Breast epithelium (tissue), 4 donors: ENCODE data around the gene SNX6. TPM values are rescaled to one million over a fixed set of nuclear protein-coding genes. Genes with fewer than 3 reads are reported as not detected.
A peak's percentile ranks its signal among the peaks of the same experiment; 100 is the strongest.

Experiments used
- DNase-seq, 2 donors: peaks; one replicate each; pipeline ENCODE4 v3.0.0-alpha.2; 2019; ENCODE audit warnings: low spot score in 2 of 2
- H3K27ac ChIP-seq, 2 donors: fragments of 200-600 bp; sonication (generic) in 1 of 2; one replicate each; pipeline ENCODE4 v1.5.1; 2016 to 2019; ENCODE audit warnings: mild to moderate bottlenecking in 1 of 2
- H3K27me3 ChIP-seq, 2 donors: fragments of 200-600 bp; sonication (generic) in 1 of 2; one replicate each; pipeline versions ENCODE4 v1.5.1 to v1.6.0; 2017 to 2019; ENCODE audit warnings: control low read depth in 1 of 2, mild to moderate bottlenecking in 1 of 2
- H3K36me3 ChIP-seq: fragments of 200-600 bp; one replicate; pipeline ENCODE4 v1.5.1; 2019
- H3K4me1 ChIP-seq, 2 donors: fragments of 200-600 bp; sonication (generic); one replicate each; pipeline ENCODE4 v1.5.1; 2016 to 2019; ENCODE audit warnings: control low read depth in 1 of 2
- H3K4me3 ChIP-seq, 3 donors: fragments of 200-600 bp; sonication (generic); 1 replicate in 2 of 3; 2 replicates in 1 of 3; pipeline ENCODE4 v1.5.1; 2016 to 2019; ENCODE audit warnings: mild to moderate bottlenecking in 3 of 3, moderate library complexity in 2 of 3
- H3K9me3 ChIP-seq, 2 donors: fragments of 200-600 bp; sonication (generic) in 1 of 2; one replicate each; pipeline ENCODE4 v1.5.1; 2016 to 2019; ENCODE audit warnings: control low read depth in 1 of 2
- POLR2A ChIP-seq: fragments of 450-650 bp; IDR thresholded peaks from one replicate; pipeline ENCODE4 v1.6.1; 2016; ENCODE audit warnings: antibody characterized with exemption, mild to moderate bottlenecking, moderate library complexity
- POLR2AphosphoS5 ChIP-seq, 3 donors: sonication (generic); formaldehyde crosslinking; IDR thresholded peaks; one replicate each; pipeline ENCODE4 v1.6.1; 2017; ENCODE audit warnings: antibody characterized with exemption in 3 of 3
- intact Hi-C: fragments of 100-400 bp; cut with DNase I; formaldehyde crosslinking; loops from one replicate; pipeline ENCODE4 v1.15.1; 2023; ENCODE audit warnings: low total_unique reads
- total RNA-seq, 3 donors: library from RNA; depleted of rRNA; stranded (reverse); fragments of >200 nt; gene quantifications; one replicate each; pipeline ENCODE4 v1.1.0, GENCODE V29; 2016
- TF ChIP-seq, protein P1 (sequence below), 3 donors: fragments of 450-650 bp; IDR thresholded peaks; one replicate each; pipeline ENCODE4 v1.5.1; 2016 to 2017; ENCODE audit warnings: antibody characterized with exemption in 3 of 3, mild to moderate bottlenecking in 3 of 3, moderate library complexity in 3 of 3

SNX6 gene
- total RNA-seq, 3 donors from 2014 or later: 64.2 to 129 (median 127) TPM

DNA sequence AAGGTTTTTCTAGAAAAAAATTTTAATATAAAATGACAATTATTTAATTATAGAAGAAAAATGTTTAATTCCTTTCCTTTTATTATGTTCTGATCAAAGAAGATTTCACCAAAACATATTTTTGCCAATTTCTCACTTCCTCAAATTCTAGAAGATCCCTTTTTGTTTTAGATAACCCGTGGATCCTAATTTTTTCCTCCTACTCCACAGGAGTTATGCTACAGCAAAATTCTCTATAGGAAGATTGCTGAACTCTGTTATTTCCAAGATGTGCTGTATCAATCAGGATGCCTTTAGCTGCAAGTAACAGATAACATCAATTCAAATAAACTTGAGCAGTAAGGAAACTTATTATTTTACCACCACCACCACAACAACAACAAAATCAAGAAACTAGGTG, 3.8 kb upstream of the SNX6 start:
- DNase-seq: no peak
- H3K27ac ChIP-seq: no peak overlapping the region
- no peaks in the 10 kb centered on the region for H3K36me3 ChIP-seq
- no peaks in the 10 kb centered on the region for H3K9me3 ChIP-seq
- intact Hi-C loops: no loop called here
- no peaks in the 10 kb centered on the region for H3K4me1 ChIP-seq
- no peak for TF ChIP-seq POLR2AphosphoS5 (IDR thresholded peaks at IDR 0.05)
- H3K27me3 ChIP-seq: no peaks in the 10 kb centered on the region
- no peak overlapping the region for H3K4me3 ChIP-seq

- DNase-seq: no peak
- H3K27ac ChIP-seq: no peak overlapping the region
- no peaks in the 10 kb centered on the region for H3K27me3 ChIP-seq
- TF ChIP-seq, protein P1, sequence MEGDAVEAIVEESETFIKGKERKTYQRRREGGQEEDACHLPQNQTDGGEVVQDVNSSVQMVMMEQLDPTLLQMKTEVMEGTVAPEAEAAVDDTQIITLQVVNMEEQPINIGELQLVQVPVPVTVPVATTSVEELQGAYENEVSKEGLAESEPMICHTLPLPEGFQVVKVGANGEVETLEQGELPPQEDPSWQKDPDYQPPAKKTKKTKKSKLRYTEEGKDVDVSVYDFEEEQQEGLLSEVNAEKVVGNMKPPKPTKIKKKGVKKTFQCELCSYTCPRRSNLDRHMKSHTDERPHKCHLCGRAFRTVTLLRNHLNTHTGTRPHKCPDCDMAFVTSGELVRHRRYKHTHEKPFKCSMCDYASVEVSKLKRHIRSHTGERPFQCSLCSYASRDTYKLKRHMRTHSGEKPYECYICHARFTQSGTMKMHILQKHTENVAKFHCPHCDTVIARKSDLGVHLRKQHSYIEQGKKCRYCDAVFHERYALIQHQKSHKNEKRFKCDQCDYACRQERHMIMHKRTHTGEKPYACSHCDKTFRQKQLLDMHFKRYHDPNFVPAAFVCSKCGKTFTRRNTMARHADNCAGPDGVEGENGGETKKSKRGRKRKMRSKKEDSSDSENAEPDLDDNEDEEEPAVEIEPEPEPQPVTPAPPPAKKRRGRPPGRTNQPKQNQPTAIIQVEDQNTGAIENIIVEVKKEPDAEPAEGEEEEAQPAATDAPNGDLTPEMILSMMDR (IDR thresholded peaks at IDR 0.05): no peak
- TF ChIP-seq POLR2A: no peak
- TF ChIP-seq POLR2AphosphoS5 (IDR thresholded peaks at IDR 0.05): no peak
- no peaks in the 10 kb centered on the region for H3K9me3 ChIP-seq
- H3K4me1 ChIP-seq: no peaks in the 10 kb centered on the region
- no peaks in the 10 kb centered on the region for H3K36me3 ChIP-seq
- intact Hi-C loops: no loop called here
- H3K4me3 ChIP-seq: no peak overlapping the region
Observed at GRCh38 chr14:34632411-34632978, 2.5 kb upstream of the SNX6 start.

DNA sequence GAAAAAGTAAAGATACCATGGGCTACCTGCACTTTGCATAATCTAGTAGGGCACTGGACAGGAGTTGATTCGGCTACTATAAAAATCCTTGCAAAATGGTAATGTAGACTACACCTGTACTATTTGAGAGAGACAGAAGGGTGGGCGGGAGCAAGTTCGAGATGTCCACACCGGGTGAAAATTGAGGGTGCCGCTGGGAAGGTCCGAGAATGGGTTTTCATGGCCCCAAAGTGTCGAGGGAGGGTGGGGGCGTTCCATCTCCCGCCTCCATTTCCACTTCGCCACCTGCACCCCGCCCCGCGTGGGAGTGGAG, 648 bp downstream of the SNX6 start:
- Histone ChIP-seq H3K36me3 (no peaks in the 10 kb centered on the region), H3K4me3 (peak overlapping the region; percentile 94 to 99 (median 94)), H3K4me1 (no peaks in the 10 kb centered on the region), H3K9me3 (no peaks in the 10 kb centered on the region), H3K27ac (peak overlapping the region; percentile 96 to 97), H3K27me3 (no peaks in the 10 kb centered on the region)
- DNase-seq: no peak
- no peak for TF ChIP-seq POLR2AphosphoS5 (IDR thresholded peaks at IDR 0.05)
- TF ChIP-seq, protein P1 (IDR thresholded peaks at IDR 0.05): no peak
- no peak for TF ChIP-seq POLR2A
- intact Hi-C loops: no loop called here

GRCh38 chr14:34628681-34629135, 1.2 kb downstream of the SNX6 start:
- TF ChIP-seq POLR2AphosphoS5 (IDR thresholded peaks at IDR 0.05) (no peak), POLR2A (no peak)
- TF ChIP-seq, protein P1 (IDR thresholded peaks at IDR 0.05): no peak
- H3K4me3 ChIP-seq: peak overlapping the region; percentile 94 to 99 (median 94)
- no peak overlapping the region for H3K27ac ChIP-seq
- no peaks in the 10 kb centered on the region for H3K27me3 ChIP-seq
- H3K36me3 ChIP-seq: no peaks in the 10 kb centered on the region
- intact Hi-C loops: no loop called here
- no peak for DNase-seq
- no peaks in the 10 kb centered on the region for H3K4me1 ChIP-seq
- no peaks in the 10 kb centered on the region for H3K9me3 ChIP-seq

DNA sequence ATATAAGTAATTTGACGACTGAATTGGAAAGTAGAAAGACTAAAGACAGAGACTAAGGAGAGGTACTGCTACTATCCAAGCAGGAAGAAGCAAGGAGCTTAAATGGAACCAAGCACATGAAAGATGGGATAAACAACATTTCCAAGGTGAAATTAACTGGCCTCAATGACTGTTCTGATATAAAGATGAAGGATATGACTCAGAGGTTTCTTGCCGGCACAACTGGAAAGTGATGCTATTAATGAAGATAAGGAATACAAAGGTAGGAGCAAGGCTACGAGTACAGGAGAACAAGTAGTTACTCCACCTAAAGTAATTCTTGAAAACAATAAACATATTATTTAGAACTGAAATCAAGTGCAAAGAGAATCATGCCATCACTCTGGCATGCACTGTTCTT, 6.4 kb downstream of the SNX6 start:
- H3K9me3 ChIP-seq: no peaks in the 10 kb centered on the region
- intact Hi-C loops: no loop called here
- H3K4me3 ChIP-seq: no peak overlapping the region
- no peak for DNase-seq
- H3K27me3 ChIP-seq: no peaks in the 10 kb centered on the region
- H3K36me3 ChIP-seq: no peaks in the 10 kb centered on the region
- no peaks in the 10 kb centered on the region for H3K4me1 ChIP-seq
- H3K27ac ChIP-seq: no peak overlapping the region
- TF ChIP-seq POLR2AphosphoS5 (IDR thresholded peaks at IDR 0.05): no peak
- no peak for TF ChIP-seq POLR2A
- TF ChIP-seq, protein P1 (IDR thresholded peaks at IDR 0.05): no peak

- no peak for DNase-seq
Observed at GRCh38 chr14:34620839-34621238, 9.1 kb downstream of the SNX6 start.

More at GRCh38 chr14:34620839-34621238, 9.1 kb downstream of the SNX6 start:
- no peaks in the 10 kb centered on the region for H3K36me3 ChIP-seq
- intact Hi-C loops: no loop called here
- H3K4me3 ChIP-seq: no peak overlapping the region
- no peaks in the 10 kb centered on the region for H3K27me3 ChIP-seq
- no peaks in the 10 kb centered on the region for H3K9me3 ChIP-seq
- TF ChIP-seq POLR2A: no peak
- TF ChIP-seq POLR2AphosphoS5 (IDR thresholded peaks at IDR 0.05): no peak
- TF ChIP-seq, protein P1 (IDR thresholded peaks at IDR 0.05): no peak
- no peaks in the 10 kb centered on the region for H3K4me1 ChIP-seq
- H3K27ac ChIP-seq: no peak overlapping the region
